GM21360 (cell line): ENCODE data around the gene PSMC5.
"Not testable (repeated sequence)": the region's sequence is repeated elsewhere in the genome, so short reads cannot be mapped to it uniquely, and the experiment has no call there.

Experiments
- ATAC-seq: cut with Tn5 transposase; IDR thresholded peaks from one replicate; pipeline ENCODE4 v1.9.1; 2021; ENCODE audit warnings: mild to moderate bottlenecking, moderate library complexity; ENCODE audit not compliant: unreplicated experiment

PSMC5 gene

DNA sequence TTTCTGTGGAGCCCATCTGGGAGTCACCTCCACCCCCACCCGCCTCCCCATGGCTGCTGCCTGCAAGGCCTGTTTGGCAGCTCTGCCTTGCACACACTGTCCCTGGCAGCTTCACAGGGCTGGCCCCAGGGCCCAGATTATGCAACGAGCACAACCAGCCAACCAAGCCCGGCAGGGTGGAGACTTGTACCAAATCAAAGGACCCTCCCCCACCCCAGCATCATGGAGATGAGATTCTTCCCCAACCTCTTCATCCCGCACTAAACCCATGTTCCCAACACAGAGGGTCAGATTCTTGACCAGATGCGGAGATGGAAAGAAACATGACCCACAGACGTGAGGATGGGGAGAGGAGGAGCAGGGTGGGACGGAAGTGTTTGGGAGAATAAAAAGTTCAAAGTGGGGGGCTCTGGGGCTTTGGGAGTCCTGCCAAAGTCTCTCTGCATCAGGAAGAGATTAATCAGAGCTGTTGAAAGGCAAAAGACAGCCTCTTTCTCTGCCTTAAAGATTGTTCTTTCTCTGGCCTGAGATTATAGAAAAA lies 11.5 kb downstream of the PSMC5 start:
- no peak for ATAC-seq

DNA sequence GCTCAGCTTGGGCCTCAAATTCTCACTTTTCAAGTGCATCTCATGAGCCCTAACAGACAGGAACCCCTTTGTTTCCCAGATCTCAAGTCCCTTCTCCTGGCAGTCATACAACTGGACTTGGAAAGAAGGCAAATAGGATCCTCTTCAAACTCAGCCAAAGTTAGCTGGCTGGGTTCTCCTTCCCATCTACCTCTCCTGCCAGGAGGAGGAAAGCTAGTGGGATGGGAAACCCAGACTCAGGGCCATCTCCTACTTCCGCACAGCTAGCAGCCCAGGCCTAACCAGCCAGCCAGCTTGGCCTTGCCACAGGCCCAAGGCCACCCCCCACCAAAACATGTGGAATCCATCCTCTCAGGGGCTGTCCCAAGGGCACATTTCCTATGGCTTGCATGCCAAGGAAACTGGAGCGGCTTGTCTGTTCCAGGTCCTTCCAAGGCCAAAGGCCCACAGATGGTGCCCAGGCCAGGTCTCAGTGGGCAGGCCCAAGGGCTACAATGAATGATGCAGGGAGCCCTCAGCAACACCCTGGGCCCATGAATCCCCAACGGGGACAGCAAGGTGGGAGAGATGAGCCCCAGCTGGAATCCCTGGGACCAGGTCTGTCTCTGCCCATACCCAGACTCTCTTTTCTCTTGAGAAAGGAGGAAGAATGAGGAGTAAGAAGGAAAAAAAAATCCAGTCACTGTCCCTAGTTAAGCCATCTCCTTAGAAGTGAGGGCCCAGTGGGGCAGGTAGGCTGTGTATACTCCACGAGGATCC lies 13.5 kb downstream of the PSMC5 start:
- ATAC-seq: no peak

DNA sequence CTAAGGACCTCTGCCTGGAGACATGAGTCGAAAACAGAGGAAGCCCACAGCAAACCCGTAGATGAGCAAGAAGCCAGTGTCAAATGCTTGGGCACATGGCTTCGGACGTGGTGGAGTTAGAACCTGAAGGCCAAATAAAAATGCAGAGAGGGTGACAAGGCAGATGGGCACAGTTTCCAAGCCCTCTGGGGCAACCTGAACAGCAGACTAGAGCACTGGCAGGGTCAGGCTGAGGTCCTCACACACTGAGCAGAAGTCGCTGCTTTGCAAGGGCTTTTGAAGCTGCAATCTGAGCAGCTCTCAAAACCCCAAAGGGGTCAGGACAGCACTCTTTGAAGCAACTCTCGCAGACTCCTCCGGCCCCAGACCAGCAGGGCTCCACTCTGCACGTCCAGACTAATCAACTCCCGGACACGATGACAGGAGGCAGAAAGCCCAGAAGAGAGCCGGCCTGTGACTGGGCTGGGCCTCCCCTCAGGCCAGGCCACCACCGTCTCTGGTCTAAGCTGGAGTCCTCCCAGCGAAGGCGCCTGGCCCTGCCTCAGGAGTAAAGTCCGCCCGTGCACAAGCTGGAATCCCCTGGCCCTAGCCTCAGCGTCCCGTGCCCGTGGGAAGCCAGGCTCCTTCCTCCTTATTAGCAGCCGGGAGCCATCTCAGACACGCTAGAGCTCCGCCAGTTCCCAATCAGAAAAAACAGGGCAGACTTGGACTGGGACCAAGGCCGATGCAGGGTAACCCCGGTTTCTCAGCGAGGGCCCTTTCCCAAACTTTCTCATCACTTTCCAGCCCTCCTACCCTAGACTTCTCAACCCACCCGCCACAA lies 14.3 kb downstream of the PSMC5 start:
- ATAC-seq: no peak

DNA sequence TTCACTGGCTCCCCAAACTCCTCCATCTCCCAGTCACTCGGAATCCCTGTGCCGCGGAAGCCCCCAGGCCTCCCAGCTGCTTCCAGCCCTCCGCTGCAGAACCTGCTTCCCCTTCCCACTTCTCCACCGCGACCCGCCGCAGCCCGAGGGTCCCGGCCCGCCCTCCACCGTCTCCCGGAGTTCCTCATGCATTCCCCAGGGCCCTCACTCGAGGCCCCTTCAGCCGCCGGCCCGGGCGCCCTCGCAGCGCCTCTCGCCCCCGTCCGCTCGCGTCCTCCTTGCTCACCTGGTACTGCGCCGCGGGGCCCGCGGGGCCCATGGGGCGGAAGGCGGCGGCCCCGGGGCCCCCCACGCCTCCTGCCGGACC lies 14.9 kb downstream of the PSMC5 start:
- ATAC-seq: peak; percentile 17

DNA sequence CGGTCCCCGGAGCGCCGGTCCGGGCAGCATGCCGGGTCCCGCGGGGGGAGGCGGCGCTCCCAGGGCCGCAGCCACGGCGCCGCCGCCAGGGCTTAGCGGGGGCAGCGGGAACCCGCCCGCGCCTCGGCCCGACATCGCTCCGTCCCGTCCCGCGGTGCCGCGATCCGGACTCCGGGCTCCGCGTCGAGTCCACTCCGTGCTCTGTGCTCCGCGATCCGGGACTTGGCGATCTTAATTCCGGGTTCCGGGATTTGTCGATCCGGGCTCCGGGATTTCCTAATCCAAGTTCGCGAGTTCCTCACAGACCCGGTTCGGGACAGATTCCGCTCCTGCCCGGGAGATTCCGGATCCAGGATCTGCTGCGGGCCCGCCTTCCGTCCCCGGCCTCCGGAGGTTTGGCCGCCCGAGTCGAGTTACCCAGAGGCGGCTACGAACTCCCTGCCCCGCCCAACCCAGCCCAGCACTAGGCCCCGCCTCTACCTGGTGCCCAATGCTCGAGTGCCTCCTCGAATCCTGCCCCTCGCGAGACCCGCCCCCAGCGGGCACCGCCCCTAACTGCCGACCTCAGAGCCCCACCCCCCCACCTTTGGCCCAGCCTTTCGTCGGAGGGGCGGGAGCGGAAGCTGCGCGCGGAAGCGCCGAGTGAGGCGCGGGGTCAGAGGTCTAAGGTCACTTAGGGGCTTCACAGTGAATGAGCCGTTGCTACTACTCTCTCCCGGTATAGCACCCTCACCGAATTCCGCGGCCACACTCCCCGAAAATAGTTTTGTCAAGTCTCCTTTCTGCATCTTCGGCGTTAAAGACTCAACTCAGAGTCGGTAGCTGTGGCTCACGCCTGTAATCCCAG lies 15.5 kb downstream of the PSMC5 start, which contains the start of gene SMARCD2:
Gene SMARCD2 (minus strand): TSS at position 146 of the 847 bp plus-strand sequence. CDS start 11 bp downstream, at position 135.
- peak; percentile 72 for ATAC-seq

DNA sequence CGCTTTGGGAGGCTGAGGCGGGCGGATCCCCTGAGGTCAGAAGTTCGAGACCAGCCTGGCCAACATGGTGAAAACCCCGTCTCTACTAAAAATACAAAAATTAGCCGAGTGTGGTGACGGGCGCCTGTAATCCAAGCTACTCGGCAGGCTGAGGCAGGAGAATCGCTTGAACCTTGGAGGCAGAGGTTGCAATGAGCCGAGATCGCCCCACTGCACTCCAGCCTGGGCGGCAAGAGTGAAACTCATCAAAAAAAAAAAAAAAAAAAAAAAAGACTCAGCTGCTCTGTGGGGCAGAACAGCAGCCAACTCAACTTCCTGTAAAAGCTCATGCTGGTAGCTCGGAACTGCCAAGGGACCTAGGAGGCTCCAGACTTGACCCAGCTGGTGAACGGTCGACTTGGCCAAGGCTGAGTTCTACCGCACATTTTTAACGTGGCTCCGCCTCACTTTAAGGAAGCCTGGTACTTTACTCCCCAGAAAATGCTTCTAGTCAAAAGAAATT lies 16.2 kb downstream of the PSMC5 start:
- not testable (repeated sequence) for ATAC-seq

DNA sequence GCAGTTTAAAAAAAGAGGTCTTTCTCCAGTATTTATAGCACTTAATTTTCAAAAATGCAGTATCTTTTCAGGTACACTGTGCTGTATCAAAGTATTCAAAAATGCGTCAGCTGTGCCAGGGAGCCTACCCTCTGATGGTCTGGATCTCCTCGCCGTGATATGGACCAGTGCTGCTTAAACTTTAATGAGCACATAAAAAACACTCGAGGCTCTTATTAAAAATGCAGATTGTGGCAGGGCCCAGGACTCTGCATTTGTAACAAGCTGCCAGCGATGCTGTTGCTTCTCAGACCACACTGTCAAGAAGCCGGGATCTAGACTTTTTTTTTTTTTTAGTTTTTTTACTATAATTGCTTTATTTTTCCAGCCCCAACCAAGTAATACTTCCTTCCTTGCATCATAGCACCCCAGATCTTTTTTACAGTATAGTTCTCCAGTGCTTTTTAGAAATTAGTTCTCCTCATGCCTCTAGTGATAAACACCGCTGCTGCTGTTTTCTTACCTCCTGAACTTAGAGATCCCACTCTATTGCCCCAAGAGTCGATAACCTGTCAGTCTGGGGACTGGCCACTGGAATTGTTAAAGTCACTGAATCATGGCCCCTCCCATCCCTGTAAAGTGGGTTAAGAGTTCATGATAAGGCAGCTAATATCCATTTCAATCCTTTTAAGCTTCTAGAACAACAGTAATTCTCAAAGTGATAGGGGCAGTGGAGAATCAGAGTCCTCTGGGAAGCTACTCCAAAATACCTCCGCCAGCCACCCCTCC lies 16.9 kb downstream of the PSMC5 start:
- ATAC-seq: no peak

DNA sequence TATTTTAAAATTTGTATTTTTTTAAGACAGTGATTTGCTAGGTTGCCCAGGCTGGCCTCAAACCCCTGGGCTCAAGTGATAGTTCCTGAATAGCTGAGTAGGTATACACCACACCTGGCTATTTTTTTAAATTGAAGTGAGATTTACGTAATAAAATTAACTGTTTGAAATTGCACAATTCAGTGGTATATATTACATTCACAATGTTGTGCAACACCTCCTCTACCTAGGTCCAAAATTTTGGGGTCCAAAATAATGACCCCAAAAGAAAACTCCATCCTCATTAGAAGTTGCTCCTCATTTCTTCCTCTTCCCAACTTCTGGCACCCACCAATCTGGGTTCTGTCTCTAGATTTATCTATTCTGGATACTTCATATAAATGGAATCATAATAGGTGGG lies 18.3 kb downstream of the PSMC5 start:
- ATAC-seq: no peak

DNA sequence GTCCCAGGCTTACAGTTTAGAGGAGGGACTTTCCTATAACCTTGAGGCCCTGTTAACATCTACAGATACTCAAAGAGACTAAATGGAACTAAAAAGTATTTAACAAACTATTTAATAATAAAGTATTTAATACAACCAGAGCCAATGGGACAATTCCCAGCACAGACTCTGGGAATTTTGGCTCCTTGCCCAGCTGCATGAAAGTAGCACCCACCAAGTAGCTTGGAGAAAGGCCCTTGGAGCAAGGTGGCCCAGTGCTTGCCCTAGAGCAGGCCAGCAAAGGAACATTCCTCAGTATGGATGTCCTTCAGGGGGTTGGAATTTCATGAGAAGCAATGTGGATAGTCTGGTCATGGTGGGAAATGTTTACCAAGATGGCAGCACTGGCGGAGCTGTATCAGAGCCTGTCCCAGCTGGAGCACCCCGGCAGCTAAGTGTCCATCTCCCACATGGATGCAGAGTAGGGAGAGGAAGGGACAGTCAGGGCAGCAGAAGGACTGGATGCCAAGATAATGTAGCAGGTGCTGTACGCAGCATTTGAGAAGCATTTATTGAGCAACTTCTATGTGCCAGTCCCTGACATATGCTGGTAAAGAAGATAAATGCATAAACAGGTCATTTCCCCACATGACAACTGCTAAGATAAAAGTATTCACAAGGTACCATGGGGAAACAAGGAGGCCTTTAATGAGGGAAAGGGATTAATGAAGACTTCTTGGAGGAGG lies 20.5 kb downstream of the PSMC5 start:
- ATAC-seq: no peak

DNA sequence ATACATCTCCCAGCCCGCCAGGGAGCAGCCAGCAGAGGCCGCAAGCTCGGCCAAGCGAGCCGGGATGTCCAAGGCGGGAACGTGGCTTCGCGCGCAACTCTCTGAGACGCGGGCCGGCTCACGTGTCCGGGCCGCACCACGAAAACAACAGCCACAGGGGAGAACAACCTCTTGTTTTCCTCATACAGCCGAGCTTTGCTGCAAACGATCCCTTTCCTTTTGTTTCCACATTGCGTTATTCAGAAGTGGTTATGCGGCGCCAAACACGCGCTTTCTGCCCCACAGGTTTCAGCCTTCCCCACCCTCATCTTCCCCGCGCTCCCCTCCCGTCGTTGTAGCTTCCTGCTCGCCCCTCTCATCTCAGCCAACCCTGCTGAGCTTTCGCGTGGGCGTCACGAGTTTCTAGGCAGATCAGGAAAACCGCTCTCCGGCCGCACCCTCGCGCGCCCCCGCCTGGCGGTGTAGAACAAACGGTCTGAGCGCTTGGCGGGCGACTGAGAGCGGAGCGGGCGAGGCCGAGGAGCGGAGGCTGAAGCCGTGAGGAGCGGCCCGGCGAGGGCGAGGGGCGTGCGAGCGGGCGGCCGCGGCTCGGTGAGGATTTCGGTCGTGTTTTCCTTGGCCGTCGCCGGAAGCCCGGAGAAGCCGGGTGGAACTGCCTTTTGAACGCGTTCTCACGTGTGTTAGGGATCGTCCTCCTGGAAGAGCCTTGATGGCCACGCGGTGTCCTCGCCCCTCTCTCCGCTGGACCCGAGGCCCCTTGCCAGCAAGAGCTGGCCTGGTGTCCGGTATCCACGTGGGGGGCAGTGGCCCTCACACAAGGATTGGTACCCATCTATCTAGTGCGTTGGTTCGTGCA lies 21.8 kb downstream of the PSMC5 start:
- ATAC-seq: peak; percentile 60

DNA sequence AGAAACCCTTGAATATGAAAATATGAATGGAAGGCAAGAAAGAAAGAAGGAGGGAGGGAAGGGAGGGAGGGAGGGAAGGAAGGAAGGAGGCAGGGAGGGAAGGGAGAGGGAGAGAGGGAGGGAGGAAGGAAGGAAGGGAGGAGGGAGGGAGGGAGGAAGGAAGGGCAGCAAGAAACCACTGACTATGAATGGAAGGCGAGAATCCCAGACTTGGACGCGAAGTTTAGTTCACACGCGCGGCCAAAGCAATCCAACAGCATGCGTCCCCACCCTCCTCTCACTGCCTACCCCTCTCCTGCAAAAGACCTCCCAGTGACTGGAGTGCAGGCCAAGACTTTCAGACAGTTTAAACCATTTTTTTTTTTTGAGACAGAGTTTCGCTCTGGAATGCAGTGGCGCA lies 23.2 kb downstream of the PSMC5 start:
- no peak for ATAC-seq

DNA sequence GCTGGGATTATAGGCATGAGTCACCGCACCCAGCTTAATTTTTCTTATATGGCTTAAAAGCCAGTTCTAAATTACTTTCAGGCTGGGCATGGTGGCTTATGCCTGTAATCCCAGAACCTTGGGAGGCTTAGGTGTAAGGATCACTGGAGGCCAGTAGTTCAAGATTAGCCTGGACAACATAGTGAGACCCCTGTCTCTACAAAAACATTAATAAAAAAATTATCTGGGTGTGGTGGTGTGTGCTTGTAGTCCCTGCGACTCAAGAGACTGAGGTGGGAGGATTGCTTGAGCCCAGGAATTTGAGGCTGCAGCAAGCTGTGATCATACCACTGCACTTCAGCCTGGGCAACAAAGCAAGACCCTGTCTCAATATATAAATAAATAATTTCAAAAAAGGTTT lies 26.0 kb downstream of the PSMC5 start:
- no peak for ATAC-seq

DNA sequence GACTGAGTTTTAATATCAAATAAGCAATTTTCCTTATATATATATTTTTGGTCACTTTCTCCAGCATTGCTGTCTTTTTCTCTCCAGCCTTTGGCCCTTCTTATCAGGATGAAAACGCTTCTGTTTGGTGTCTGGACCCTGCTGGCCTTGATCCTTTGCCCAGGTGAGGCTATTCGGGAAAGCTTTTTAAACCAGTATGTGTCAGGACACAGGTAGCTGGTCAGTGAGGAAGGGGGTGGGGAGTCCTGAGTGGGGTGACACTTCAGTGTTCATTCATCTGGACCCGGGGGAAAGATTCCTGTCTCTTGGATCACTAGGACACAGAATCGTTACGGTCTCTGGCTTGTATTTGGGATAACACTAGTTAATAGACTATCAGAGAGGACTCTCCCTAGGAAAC lies 27.5 kb downstream of the PSMC5 start:
- ATAC-seq: no peak

DNA sequence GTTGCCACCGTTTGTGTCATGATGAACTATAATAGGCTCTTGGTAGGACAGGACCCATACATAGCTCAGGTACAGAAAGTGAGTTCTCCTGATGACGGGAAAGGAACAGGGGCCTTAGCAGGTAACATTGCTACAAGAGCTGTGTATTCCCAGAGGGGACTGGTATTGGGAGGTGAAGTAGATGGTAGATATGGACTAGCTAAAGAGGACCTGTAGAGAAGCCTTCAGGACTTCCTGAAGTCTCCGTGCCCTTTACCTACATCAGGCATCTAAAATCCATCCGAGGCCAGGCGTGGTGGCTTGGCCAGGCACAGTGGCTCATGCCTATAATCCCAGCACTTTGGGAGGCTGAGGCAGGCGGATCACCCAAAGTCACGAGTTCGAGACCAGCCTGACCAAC lies 28.0 kb downstream of the PSMC5 start:
- ATAC-seq: no peak

DNA sequence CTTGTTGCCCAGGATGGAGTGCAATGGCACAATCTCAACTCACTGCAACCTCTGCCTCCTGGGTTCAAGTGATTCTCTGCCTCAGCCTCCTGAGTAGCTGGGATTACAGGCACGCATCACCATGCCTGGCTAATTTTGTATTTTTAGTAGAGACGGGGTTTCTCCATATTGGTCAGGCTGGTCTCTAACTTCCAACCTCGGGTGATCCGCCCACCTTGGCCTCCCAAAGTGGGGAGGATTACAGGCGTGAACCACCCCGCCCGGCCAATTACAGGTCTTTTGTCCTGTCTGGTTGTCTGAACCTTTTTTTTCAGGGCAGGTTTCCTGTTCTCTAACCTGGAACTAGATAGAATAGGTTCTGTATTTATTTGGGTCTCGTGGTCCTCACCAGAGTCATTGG lies 29.2 kb downstream of the PSMC5 start:
- not testable (repeated sequence) for ATAC-seq

DNA sequence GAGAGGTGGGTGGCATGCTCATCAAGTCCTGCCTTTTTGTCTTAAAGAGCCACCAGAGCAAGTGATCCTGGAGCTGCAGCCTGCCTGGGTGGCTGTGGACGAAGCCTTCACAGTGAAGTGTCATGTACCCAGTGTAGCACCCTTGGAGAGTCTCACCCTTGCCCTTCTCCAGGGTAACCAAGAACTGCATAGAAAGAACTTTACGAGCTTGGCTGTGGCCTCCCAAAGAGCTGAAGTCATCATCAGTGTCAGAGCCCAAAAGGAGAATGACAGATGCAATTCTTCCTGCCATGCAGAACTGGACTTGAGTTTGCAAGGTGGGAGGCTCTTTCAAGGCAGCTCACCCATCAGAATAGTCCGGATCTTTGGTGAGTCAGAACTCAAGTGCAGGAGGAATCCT lies 32.0 kb downstream of the PSMC5 start:
- ATAC-seq: no peak

DNA sequence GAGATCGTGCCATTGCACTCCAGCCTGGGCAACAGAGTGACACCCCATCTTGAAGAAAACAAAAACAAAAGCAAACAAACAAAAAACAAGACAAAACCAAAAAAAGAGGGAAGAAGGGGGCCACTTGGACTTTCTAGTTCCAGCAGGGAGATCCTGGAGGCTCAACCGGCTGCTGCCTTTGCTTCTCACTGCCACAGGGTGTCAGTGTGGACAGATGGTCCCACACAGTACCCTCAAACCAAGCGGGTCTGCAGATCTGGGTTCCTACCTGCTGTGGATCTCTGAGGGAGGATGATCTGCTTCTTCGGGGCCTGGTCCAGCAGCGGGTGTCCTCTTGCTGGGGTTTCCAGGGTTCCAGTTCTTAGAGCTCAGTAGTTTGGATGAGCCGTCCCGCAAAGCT lies 39.4 kb downstream of the PSMC5 start:
- not testable (repeated sequence) for ATAC-seq

DNA sequence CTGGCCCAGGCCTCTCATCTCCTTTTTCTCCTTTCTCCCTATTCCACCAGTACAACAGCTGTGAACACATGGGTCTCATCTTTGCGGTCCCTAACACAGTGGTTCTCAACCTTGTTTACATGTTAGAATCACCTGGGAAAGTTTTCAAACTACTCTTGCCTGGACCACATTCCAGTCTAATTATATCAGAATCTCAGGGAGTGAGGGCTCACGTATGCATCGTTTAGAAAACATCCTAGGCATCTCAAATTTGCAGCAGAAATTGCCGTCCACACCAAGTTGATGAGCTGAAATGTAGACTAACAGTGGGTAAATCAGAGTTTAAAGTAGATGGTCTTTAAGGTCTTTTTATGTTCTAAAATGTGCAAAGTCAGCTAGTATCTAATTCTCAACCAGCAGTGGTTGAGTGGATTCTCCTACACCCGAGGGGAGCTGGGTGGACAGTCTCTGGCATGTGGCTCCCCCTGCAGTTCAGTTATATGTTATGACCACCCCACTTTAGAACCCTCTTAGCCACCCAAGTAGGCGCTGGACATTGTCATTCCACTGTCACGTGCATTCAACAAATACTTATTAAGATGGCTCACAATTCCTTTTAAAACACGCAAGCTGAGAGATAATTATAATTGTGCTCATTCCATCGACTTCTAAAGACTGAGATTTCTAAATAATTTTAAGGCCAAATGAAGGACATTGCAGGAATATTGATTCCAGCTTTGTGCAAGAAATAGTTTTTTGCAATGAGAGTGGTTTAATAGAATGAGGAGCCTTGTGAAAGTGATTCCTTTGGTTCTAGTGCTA lies 42.5 kb downstream of the PSMC5 start:
- not testable (repeated sequence) for ATAC-seq
